Measurements from ENCODE around the gene CRNKL1.
"Not testable (repeated sequence)": the region's sequence is repeated elsewhere in the genome, so short reads cannot be mapped to it uniquely, and the experiment has no call there.

- TF ChIP-seq JUND (IDR thresholded peaks at IDR 0.05); FOSL1 (IDR thresholded peaks at IDR 0.05; ENCODE audit: low read depth); ELF1 (IDR thresholded peaks at IDR 0.05; ENCODE audit: borderline replicate concordance, low read depth); RAD21 (IDR thresholded peaks at IDR 0.05; ENCODE audit: low read depth); CTCF (IDR thresholded peaks at IDR 0.05 in 2 of 3, conservative IDR thresholded peaks at IDR 0.05 in 1 of 3; ENCODE audit: borderline replicate concordance in 1 of 3, insufficient read depth in 1 of 3, low read depth in 2 of 3, low read length in 2 of 3); POLR2A (IDR thresholded peaks at IDR 0.05; ENCODE audit: borderline replicate concordance, extremely low read depth, insufficient read depth, insufficient read length); EZH2phosphoT487 (IDR thresholded peaks at IDR 0.05; ENCODE audit: borderline replicate concordance); ZNF274 (IDR thresholded peaks at IDR 0.05; ENCODE audit: low read depth, low read length); POLR2AphosphoS5 (IDR thresholded peaks at IDR 0.05; ENCODE audit: low read depth, low read length); CEBPB (IDR thresholded peaks at IDR 0.05; ENCODE audit: low read depth); SIN3A (IDR thresholded peaks at IDR 0.05; ENCODE audit: low read depth); ZFX (IDR thresholded peaks at IDR 0.05): not testable (repeated sequence)
- TF ChIP-seq, protein P1, sequence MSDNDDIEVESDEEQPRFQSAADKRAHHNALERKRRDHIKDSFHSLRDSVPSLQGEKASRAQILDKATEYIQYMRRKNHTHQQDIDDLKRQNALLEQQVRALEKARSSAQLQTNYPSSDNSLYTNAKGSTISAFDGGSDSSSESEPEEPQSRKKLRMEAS (IDR thresholded peaks at IDR 0.05) = not testable (repeated sequence)
These were observed 48.3 kb downstream of the CRNKL1 start for GRCh38 chr20:20003955-20004322.
